T47D (cell line): ENCODE measurements around the gene DGKZ.
A peak's percentile ranks its signal among the peaks of the same experiment; 100 is the strongest.

ENCODE experiments used
- DNase-seq, 2 experiments: peaks; one replicate each; pipeline versions ENCODE4 v3.0.0 to v3.0.0-alpha.2; 2011 to 2012; ENCODE audit warnings: low read depth in 1 of 2, low spot score in 1 of 2
- JUND ChIP-seq: IDR thresholded peaks from 2 replicates; pipeline ENCODE4 v1.6.1; 2012; ENCODE audit warnings: low read depth
- in situ Hi-C: cut with HindIII; loops from 2 replicates; pipeline ENCODE4 v1.10.0; 2016; ENCODE audit warnings: low sequenced_read_pairs, low pct_unique_long_range_greater_than_20kb

DGKZ gene

DNA sequence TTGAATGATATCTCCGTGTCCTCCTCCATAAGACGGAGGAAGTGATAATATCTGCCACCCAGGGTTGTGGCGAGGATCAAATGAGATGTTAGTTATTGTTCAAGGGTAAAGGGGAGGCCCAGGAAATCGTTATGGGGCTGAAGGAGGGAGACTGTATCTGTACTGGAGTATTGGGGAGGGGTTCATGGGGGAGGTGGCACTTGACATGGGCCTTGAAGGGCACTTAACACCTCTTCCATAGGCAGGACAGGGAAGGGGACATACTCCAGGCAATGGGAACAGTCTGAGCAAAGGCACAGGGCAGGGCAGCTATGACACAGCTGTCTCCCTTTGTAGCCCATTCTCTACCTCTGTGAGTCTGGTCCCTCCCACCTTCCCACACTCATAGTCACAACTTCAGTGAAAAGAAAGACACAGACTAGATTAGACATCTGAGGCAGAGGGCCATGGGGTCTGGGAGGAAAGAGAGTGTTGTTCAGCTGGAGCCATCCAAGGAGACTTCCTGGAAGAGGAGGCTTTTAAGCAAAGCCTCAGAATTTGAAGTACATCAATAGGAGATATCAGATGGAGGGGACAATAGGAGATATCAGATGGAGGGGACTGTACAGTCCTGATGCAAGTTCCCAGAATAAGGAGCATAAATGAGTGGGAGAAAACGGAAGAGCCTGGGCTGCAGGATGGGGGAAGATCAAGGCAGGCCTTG, 15.8 kb upstream of the DGKZ start:
- TF ChIP-seq JUND, result no peak
- in situ Hi-C loops, result no loop called here
- no peak for DNase-seq

DNA sequence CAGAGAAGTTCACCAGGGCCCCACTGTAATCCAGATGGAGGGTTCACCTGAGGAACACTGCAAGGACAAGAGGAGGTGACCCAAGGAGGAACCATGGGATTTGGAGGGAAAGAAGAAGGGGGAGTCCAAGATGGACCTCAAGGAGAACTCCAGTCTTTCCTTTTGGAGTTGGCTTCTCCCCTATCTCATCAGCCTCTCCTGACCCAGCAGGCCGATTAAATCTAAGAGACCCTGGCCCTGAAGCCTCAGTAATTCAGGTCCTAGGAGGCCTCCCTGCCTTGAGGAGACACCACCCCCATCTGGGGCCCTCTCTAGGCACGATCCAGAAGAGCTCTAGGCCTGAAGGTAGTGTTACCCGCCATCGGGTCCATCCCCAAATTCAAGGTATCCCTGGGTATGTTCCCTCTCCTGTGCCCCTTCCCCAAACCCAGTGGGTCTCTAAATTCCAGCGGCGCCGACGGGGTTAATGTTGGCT, 15.1 kb upstream of the DGKZ start:
- in situ Hi-C loops, result no loop called here

DNA sequence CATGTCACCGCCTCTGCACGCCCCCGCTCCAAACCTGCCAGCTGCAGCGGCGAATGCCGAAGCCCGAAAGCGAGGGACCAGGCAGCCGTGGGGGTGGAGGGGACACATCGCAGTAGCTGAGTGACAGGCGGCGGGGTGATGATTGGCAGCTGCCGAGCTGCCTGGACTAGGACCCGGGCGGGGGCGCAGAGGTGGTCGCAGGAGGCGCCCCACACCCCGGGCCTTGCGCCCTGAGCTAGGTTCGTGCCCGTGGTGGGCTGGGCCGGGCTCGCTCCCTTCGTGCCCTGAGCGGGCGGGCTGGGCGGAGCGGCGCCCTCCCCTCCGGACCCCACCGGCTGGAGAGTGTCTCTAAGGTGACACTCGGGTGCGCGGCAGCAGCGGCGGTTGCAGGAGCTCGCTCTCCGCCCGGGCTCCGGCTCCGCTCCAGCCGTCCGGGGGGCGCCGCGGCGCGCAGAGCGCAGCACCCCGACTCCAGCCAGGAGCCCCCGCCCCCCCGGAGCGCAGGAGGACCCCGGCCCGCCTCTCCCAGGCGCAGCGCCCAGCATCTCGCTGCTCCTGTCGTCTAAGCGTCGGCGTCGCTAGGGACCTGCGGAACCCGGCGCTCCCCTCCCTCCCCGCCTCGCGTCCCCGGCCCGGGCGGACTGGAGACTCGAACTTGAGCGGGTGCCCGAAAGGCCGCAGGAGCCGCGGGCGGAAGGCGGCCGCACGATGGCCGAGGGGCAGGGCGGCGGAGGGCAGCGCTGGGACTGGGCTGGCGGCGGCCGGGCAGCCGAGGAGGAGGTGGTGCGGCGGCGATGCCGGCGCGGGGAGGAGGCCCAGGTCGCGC, 14.5 kb upstream of the DGKZ start:
- in situ Hi-C loops, result no loop called here
- no peak for TF ChIP-seq JUND
- DNase-seq, result no peak

More for the DNA sequence above, 15.1 kb upstream of the DGKZ start:
- TF ChIP-seq JUND, result no peak
- no peak for DNase-seq

DNA sequence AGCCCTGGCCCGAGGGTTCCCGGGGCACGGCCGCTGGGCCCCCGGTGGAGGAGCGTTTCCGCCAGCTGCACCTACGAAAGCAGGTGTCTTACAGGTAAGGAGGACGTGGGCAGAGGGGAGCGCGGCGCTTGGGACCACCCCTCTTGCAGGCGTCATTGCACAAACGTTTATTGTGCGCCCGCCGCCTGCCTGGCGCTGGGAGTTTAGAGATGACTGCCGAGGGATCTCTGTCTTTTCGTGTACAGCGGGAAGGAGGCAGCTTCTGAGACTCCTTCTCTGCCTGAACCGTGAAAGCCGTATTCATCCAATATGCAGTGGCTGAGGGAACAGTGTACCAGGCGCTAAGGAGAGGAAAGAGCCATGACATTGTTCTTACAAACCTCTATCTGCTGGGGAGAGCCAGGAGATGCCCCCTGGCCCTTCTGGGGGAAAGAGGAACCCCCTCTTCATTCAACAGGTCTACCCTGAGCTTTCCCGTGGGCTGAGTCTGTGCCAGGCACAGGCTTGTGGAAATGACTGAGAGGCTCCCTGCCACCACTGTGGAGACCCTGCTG, 13.8 kb upstream of the DGKZ start:
- in situ Hi-C loops, result no loop called here
- no peak for DNase-seq
- TF ChIP-seq JUND, result no peak

DNA sequence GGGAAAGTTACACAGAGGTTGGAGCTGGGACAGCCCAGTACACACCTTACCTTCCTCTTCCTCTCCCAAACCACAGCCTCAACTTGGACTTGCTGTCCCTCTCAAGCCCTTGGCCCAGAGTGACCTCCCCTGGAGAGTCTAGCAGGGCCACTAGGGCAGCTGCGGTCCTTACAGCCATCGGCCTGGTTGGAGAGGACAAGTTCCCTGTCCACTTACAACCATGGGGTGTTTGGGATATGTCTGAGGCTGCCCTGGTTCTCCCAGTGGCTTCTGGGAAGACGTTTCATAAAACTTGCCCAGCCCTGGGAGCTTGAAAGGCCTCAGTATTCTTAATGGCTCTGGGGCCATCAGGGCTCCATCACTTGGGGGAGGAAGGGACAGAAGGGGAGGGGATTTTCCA, 13.1 kb upstream of the DGKZ start:
- in situ Hi-C loops, result no loop called here
- no peak for DNase-seq
- TF ChIP-seq JUND, result no peak

DNA sequence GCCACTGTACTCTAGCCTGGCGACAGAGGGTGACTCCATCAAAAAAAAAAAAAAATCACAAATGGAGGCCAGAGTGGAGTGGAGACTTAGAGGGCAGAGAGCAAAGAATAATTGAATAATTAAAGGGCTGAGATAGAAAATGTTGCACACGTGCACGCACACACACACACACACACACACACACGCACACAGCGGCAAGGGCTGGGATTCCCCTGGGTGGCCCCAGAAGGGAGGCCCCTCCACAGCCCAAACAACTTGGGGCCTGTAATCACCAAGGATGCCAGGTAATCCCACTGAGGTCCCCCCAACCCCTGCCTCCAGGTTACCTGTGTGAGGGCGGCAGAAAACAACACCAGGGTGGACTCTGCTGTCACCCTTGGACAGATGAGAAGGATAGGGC, 12.0 kb upstream of the DGKZ start:
- in situ Hi-C loops, result no loop called here

DNA sequence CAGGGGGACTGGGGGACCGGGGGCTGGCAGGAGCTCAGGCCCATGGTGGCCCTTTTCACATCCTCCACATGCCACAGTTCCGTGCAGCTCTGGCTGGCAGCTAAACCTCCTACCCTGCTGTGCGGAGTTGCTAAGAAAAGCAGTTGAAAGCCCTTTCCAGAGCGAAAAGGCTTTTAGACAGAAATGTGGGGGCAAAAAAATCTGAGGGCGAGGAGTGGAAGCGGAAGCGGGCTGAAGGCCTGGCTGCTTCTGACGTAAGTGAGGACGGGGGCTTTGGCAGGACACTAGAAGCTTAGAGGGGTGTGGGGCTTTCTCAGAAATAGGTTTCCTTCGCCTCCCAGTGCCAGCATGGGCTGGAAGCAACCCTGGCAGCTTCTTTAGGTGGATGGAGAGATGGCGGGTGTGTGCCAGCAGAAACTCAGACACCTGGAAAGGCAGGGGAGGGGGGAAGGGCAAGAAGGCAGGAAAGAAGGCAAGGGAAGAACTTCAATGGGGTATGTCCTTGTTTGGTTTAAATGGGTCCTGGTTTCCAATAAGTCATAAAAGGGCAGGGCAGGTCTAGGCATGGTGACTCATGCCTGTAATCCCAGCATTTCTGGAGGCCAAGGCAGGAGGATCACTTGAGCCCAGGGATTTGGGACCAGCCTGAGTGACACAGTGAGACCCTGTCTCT, 11.2 kb upstream of the DGKZ start:
- no peak for TF ChIP-seq JUND
- in situ Hi-C loops, result no loop called here
- no peak for DNase-seq

More for the DNA sequence above, 12.0 kb upstream of the DGKZ start:
- no peak for DNase-seq
- TF ChIP-seq JUND, result no peak

DNA sequence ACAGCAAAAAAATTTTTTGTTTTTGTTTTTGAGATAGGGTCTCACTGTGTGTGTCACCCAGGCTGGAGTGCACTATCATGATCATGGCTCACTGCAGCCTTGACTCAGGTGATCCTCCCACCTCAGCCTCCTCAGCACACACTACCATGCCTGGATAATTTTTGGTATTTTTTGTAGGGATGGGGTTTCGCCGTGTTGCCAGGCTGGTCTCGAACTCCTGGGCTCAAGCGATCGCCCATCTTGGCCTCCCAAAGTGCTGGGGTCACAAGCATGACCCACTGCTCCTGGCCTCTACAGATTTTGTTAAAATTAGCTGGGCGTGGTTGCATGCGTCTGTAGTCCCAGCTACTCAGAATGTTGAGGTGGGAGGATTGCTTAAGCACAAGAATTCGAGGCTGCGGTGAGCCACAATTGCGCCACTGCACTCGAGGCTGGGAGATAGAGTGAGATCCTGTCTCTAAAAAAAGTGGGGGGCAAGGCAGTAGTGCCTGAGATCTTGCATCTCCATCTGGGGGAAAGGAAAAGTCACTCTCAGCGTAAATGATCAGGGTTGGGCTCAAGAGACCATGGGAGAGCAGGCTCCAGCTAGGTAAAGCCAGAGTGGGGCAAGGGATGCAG, 10.6 kb upstream of the DGKZ start:
- TF ChIP-seq JUND, result no peak
- DNase-seq, result no peak
- in situ Hi-C loops, result no loop called here

DNA sequence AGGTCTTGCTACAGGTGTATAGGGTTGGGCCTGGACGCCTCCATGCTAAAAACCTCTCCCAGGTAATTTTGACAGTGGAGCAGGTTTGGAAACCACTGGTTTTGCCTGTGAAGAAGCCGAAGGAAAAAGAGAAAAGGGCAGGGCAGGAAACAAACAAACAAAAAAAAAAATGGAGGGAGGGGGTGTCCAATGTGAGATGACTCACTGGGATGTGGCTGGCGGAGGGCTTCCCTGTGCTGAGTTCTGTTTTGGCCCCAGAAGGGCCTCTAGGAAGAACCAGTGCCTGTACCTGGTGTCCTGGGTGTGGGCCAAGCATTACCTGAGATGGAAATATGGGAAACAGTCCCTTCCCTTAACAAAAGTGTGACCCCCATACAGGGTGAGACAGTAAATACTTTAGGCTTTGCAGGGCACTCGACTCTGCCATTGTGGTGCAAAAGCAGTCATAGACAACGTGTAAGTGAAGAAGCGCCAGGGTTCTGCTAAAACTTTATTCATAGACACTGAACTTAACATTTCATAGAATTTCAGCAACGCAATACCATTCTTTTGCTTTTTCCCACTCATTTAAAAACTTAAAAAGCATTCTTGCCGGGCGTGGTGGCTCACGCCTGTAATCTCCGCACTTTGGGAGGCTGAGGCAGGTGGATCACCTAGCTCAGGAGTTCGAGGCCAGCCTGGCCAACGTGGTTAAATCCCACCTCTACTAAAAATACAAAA, 9.5 kb upstream of the DGKZ start:
- no peak for DNase-seq
- TF ChIP-seq JUND, result no peak
- in situ Hi-C loops, result no loop called here

DNA sequence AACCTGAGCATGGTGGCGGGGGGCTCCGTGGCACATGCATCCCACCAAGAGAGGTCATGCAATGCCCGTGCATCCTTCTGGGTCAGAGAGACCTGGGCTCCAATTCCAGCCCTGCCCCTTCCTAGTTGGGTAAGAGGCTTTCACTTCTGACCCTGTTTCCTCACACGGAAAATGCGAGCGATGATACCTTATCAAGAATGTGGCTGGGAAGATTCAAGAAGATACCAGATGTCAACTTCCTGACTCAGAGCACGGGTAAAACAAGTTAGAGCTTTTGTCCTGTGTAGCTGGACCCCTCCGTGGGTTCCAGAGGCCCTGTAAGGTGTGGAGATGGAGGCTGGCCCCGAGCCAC, 8.7 kb upstream of the DGKZ start:
- no peak for TF ChIP-seq JUND
- in situ Hi-C loops, result no loop called here
- no peak for DNase-seq

DNA sequence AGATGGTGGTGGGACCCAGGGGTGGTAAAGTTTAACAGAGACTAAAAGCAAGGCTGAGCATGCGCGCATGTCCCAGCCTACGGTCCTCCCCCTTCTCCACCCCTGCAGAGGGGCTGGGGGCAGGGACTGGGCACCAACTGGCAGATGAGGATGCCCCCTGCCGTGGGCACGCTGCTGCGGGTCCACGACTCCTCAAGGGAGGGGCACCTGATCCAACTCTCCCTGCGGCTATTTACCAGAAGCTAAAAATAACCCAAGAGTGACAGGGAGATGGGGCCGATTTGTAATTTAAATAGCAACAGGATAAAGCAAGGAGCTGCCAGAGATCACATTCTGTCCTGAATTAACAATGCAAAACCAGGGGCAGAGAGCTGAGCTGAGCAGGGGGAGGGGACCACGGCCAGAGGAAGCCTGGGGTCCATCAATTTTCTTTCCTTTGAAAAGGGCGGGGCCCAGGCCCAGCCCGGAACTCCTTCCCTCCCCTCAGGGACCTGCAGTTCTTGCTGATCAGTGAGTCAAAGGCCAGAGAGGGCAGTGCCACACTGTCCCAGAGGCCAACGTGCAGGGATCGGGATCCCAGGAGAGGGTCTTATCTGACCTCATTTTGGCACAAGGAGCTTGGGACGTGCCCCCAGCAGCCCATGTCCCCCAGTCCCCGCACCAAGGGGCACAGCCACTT, 8.1 kb upstream of the DGKZ start:
- no peak for TF ChIP-seq JUND
- in situ Hi-C loops, result no loop called here
- peak in 1 of 2 experiments; percentile 65 for DNase-seq

DNA sequence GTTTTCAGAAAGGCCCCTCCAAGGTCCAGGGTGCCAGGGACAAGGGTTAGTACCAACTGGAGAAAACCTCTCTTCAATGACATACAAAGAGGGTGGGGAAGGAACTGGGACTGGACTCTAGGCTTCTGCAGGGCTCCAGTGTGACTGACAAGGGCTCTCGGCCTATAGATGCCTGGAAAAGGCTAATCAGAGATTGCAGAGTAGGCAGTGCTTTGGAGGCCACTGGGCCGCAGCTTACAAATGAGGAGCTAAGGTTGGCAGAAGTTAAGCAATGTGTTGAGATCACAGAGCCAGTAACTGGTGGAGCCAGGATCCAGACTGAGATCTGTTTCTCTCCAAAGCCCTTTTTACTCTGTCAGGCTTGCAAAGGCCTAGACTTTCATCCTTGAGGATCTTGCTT, 7.4 kb upstream of the DGKZ start:
- DNase-seq, result no peak
- in situ Hi-C loops, result no loop called here
- no peak for TF ChIP-seq JUND
